WTC11 (cell line): Measurements from ENCODE around the gene SYS1. TPM values are rescaled to one million over a fixed set of nuclear protein-coding genes. Genes with fewer than 3 reads are reported as not detected.

ENCODE experiments used
- ATAC-seq: fragments of 200-7000 bp; cut with Tn5 transposase; 2 replicates; pipeline ENCODE4 v1.10.0; 2021; ENCODE audit warnings: mild to moderate bottlenecking, moderate library complexity
- CTCF ChIA-PET: fragments of 300-600 bp; sonication (Branson Sonifier 250); formaldehyde crosslinking; loops from one replicate; lab custom pipeline; 2021; ENCODE audit warnings: antibody characterized with exemption; lab: Charles Lee
- POLR2A ChIA-PET: fragments of 350-600 bp; sonication (Branson Sonifier 250); formaldehyde crosslinking; loops from one replicate; lab custom pipeline; 2021; ENCODE audit warnings: antibody characterized with exemption; lab: Charles Lee
- DNase-seq: peaks from one replicate; pipeline ENCODE4 v3.0.0; 2021; ENCODE audit warnings: low spot score
- H3K27ac Mint-ChIP-seq: 2 replicates; pipeline ENCODE4 v1.8.0; 2021; ENCODE audit warnings: mixed read lengths
- H3K27me3 Mint-ChIP-seq: 2 replicates; pipeline ENCODE4 v1.8.0; 2021; ENCODE audit warnings: low read depth, mild to moderate bottlenecking, moderate library complexity, mixed read lengths
- H3K36me3 Mint-ChIP-seq: 2 replicates; pipeline ENCODE4 v1.8.0; 2021; ENCODE audit warnings: mixed read lengths
- H3K4me1 Mint-ChIP-seq: 2 replicates; pipeline ENCODE4 v1.8.0; 2022; ENCODE audit warnings: mixed read lengths
- H3K4me3 Mint-ChIP-seq: 2 replicates; pipeline ENCODE4 v1.8.0; 2021; ENCODE audit warnings: mild to moderate bottlenecking, moderate library complexity, mixed read lengths
- H3K9me3 Mint-ChIP-seq: 2 replicates; pipeline ENCODE4 v1.8.0; 2021; ENCODE audit warnings: mixed read lengths
- AR ChIP-seq: fragments of 250-450 bp; sonication (Bioruptor Pico); IDR thresholded peaks from 2 replicates; pipeline ENCODE4 v1.9.0; 2021; ENCODE audit warnings: mild to moderate bottlenecking
- E2F1 ChIP-seq: sonication (generic); formaldehyde crosslinking; IDR thresholded peaks from 2 replicates; pipeline ENCODE4 v1.8.0; 2022; ENCODE audit warnings: mild to moderate bottlenecking, missing genetic modification reagents
- IRF2 ChIP-seq: sonication (generic); formaldehyde crosslinking; IDR thresholded peaks from 2 replicates; pipeline ENCODE4 v1.8.0; 2022; ENCODE audit warnings: low read depth, missing genetic modification reagents, borderline replicate concordance
- MAX ChIP-seq: sonication (generic); formaldehyde crosslinking; IDR thresholded peaks from 2 replicates; pipeline ENCODE4 v1.8.0; 2022; ENCODE audit warnings: mild to moderate bottlenecking, missing genetic modification reagents
- PRDM15 ChIP-seq: sonication (generic); formaldehyde crosslinking; IDR thresholded peaks from 2 replicates; pipeline ENCODE4 v1.8.0; 2022; ENCODE audit warnings: missing genetic modification reagents
- SP1 ChIP-seq: sonication (generic); formaldehyde crosslinking; conservative IDR thresholded peaks from 2 replicates; pipeline ENCODE4 v1.8.1; 2022; ENCODE audit warnings: missing genetic modification reagents
- ZBTB21 ChIP-seq: sonication (generic); formaldehyde crosslinking; IDR thresholded peaks from 2 replicates; pipeline ENCODE4 v1.8.1; 2023; ENCODE audit warnings: mild to moderate bottlenecking, missing genetic modification reagents, borderline replicate concordance
- ZNF232 ChIP-seq: sonication (generic); formaldehyde crosslinking; IDR thresholded peaks from 2 replicates; pipeline ENCODE4 v1.8.0; 2022; ENCODE audit warnings: mild to moderate bottlenecking, missing genetic modification reagents
- ZNF281 ChIP-seq: sonication (generic); formaldehyde crosslinking; IDR thresholded peaks from 2 replicates; pipeline ENCODE4 v1.8.0; 2023; ENCODE audit warnings: mild to moderate bottlenecking, missing genetic modification reagents
- ZSCAN18 ChIP-seq: fragments of 250-450 bp; sonication (Bioruptor Pico); IDR thresholded peaks from 2 replicates; pipeline ENCODE4 v2.1.2; 2022; ENCODE audit warnings: mild to moderate bottlenecking, moderate library complexity
- total RNA-seq: library from RNA; stranded (reverse); gene quantifications from 3 replicates; pipeline ENCODE4 v1.2.3, GENCODE V29; 2021

The SYS1 gene
- total RNA-seq, 1 experiment from 2014 or later: 16.4 TPM

- Mint-ChIP-seq H3K27ac (no peak overlapping the region), H3K4me3 (no peak overlapping the region), H3K36me3 (peaks cover 26% of the 10 kb centered on the region), H3K4me1 (no peaks in the 10 kb centered on the region)
- CTCF ChIA-PET: no interaction called here
- no peak for DNase-seq
- TF ChIP-seq ZSCAN18 (CRISPR knock-in tag) (no peak), AR (CRISPR knock-in tag) (no peak), MAX (CRISPR knock-in tag) (no peak), SP1 (no peak)
- TF ChIP-seq, all 79 proteins: peak for 0
- POLR2A ChIA-PET: no interaction called here
- no peak; the same call in 1 of the 2 replicates for ATAC-seq
- Mint-ChIP-seq H3K9me3 (no peaks in the 10 kb centered on the region), H3K27me3 (no peaks in the 10 kb centered on the region)
Measured at GRCh38 chr20:45329497-45330319, 33.2 kb upstream of the SYS1 start.

- H3K9me3 Mint-ChIP-seq: no peaks in the 10 kb centered on the region
- no peak for DNase-seq
- no peak overlapping the region for H3K4me3 Mint-ChIP-seq
- TF ChIP-seq PRDM15 (CRISPR knock-in tag) (no peak), ZNF281 (CRISPR knock-in tag) (no peak), E2F1 (no peak), ZBTB21 (CRISPR knock-in tag) (no peak), ZNF232 (no peak), IRF2 (no peak)
- TF ChIP-seq, all 79 proteins: peak for 0
- Mint-ChIP-seq H3K4me1 (peaks cover under 1% of the 10 kb centered on the region), H3K27me3 (no peaks in the 10 kb centered on the region), H3K27ac (no peak overlapping the region), H3K36me3 (peaks cover 27% of the 10 kb centered on the region)
- ChIA-PET POLR2A (no interaction called here), CTCF (no interaction called here)
- ATAC-seq: no peak
Measured at GRCh38 chr20:45330476-45330875, 32.5 kb upstream of the SYS1 start.
